Measurements from ENCODE around the gene ARID1B.

Gene ARID1B

DNA sequence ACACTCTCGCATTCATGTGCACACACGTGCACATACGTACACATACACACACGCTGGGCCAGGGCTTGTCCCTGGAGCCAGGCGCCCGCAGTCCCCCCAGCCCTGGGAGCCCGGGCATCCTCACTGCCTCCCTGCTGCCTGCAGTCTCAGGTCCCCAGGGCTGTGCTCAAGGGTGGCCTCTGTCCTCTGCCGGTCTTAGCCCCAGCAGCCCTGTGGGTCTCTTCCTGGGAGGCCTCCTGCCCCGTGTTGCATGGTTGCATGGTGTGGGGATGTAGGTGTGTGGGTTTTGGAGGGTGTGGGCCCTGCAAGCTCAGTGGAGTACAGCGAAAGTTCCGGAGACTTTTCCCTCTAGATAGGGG, 444.6 kb downstream of the ARID1B start:
- DNase-seq: no peak

GRCh38 chr6:157222201-157222981, 445.2 kb downstream of the ARID1B start:
- no peak for DNase-seq

DNA sequence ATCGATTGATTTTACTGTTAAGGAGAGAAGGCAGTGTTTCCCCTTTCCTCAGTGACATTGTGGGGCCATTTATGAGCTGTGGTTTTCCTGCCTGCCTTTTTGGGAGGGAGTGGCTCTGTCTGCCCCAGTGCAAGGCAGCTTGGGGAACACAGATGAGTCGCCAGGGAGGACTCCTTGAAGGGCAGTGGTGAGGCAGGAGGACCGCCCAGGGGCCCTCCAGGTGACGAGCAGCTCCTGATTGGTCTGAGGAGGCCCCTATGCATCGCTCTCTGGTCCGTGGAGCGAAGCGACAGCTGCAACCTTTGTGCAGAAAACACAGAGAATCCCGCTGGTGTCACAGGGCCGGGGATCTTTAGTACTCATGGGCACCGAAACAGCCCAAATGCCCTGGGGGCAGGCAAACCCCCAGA, 445.8 kb downstream of the ARID1B start:
- no peak for DNase-seq

DNA sequence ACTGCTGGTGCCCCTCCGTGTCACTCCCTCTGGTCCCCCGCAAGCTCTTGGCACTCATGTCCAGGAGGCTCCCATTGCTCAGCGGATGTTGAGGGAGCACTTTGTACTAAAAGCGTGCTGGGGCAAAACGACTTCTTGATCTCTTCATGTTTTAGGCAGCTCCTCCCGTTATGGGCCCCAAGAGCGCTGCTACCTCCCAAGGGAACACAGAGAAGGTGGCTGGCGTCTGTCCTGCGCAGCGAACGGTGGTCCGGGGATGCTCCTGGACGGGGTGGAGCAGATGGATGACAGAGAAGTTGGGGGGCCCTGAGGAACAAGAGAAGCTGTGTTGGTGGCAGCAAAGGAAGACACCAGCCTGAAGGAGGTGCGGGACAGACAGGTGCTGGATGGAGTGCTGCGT, 446.3 kb downstream of the ARID1B start:
- DNase-seq: no peak

- DNase-seq: no peak
These were observed 447.2 kb downstream of the ARID1B start for GRCh38 chr6:157224178-157224950.

DNA sequence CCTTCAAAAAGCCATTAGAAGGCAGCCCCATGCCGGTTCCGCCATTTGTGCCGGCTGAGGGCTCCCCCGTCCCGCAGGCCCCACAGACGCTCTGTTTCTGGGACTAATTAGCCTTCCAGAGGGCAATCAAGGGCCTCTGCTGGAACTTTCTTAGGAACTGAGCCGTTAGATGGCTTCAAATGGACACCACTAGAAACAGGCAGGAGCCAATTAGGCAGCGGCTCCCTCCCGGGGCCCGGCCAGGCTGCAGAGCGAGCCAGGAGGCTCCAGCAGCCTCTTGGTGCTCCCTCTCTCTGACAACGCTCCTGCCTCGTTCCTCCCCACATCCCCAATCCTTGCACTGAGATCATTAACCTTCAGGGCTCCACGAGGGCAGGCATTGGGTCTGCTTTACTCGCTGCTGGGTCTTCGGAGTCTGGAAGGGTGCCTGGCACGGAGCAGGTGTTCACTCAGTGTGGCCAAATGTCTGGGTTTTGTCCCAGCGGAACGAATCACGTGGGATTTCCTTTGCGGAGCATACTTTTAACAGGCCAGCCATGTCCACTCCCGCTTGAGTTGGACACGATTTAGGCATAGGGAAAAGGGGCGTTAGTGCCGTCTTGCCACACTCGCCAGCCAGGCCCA, 447.9 kb downstream of the ARID1B start:
- no peak for DNase-seq

GRCh38 chr6:157225575-157225995, 448.4 kb downstream of the ARID1B start:
- DNase-seq: no peak

DNA sequence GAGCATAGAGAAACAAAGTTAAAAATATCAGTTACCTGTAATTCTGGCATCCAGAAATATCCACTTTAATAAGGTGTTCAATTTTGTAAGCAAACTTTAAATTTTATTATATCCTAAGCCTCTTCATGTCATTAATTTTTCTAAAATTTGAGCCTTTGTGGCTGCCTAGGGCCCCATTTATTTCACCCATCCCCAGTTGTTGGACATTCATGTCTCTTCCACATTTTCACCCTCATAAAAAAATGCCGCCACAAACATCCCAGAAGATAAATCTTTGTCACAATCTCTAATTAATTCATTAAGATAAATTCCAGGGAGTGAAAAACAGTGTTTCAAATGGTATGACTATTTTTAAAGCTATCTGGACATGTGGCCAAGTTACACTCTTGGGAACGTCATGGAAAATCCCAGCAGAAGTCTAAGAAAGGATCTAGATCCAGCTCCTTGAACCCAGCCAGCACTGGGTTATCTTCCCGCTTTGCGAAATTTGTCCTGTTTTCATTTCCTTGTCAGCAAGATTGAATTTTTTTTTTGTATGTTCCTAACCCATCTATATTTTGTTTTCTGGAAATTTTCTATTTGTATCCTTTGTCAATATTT, 448.9 kb downstream of the ARID1B start:
- DNase-seq: no peak

- DNase-seq: no peak
These were observed 449.6 kb downstream of the ARID1B start for GRCh38 chr6:157226761-157227160.

DNA sequence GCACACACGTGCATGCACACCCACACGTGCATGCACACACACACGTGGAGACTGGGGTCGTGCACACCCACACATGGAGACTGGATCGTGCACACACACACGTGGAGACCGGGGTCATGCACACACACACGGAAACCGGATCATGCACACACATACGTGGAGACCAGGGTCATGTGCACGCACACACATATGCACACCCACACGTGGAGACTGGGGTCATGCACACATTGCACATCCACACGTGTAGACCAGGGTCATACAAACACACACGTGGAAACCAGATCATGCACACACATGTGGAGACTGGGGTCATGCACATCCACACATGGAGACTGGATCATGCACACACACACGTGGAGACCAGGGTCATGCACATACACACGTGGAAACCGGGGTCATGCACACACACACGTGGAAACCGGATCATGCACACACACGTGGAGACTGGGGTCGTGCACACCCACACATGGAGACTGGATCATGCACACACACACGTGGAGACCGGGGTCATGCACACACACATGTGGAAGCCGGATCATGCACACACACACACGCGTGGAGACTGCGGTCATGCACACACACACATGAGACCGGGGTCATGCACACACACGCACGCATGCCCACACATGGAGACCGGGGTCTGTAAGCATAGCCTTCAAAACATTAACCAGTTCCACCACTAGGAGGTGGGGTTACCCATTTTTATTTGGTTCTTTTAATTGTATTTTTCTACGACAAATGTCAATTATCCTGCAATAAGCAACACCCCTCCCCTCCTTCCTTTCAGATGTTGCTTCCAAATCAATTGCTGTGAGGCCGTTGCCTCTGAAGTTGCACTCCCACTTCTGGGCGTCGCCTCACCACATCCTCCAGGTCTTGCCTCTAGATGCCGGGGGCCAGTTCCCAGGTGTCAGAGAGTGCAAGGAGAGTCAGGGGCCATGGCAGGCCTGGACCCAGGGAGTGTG, 450.3 kb downstream of the ARID1B start:
- no peak for DNase-seq

DNA sequence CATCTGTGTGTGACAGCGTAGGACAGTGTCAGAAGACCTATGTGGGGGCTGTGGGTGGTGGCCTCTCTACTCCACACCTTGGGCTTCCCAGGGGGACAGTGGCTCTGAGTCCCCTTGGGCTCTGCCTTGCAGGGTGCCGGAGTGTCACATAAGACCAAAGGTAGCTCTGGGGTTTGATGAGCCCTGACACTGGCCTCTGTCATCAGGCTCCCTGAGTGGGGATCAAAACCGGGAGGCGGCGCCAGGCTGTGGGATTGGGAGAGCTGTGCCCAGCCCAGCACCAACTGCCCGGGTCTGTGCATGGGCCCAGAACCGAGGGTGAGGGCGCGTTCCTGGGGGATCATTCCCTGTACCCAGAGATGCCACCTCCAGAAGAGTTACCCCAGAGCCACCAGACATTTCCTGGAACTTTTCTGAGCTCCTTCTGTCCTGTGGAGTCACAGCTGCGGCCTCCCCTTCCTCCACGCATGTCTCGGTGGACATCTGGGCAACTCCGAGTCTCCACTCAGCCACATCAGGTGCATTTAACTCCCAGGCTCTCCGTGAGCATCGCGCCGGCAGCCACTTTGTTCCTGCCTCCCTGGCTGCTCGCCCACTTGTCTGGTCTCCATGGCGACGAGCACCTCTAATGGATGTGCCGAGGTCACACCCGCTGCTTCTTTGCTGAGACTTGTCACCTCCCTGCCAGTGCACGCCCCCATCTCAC, 451.4 kb downstream of the ARID1B start:
- no peak for DNase-seq

DNA sequence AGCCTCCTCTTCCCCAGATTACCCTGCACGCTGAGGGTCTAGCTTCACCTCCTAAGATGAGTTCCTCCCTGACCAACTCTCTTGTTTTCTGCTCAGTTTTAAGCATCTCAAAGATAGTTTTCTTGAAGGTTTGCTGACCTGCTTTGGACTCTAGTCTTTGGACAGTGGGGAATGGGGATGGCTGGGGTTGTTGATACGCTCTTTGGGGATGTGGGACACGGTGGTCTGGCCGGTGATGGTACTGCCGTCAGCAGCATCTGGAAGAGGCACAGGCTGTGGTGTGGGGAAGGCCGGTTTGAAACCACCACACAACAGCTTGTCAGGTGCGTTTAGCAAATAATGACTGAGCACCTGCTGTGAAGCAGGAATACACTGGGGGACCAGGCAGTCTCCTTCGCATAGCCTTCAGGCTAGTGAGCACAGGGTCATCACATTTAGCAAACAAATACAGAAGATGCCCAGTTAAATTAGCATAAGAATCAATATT, 452.0 kb downstream of the ARID1B start:
- no peak for DNase-seq

- no peak for DNase-seq
These were observed 452.5 kb downstream of the ARID1B start for GRCh38 chr6:157229713-157230112.

GRCh38 chr6:157230910-157231309, 453.7 kb downstream of the ARID1B start:
- no peak for DNase-seq

DNA sequence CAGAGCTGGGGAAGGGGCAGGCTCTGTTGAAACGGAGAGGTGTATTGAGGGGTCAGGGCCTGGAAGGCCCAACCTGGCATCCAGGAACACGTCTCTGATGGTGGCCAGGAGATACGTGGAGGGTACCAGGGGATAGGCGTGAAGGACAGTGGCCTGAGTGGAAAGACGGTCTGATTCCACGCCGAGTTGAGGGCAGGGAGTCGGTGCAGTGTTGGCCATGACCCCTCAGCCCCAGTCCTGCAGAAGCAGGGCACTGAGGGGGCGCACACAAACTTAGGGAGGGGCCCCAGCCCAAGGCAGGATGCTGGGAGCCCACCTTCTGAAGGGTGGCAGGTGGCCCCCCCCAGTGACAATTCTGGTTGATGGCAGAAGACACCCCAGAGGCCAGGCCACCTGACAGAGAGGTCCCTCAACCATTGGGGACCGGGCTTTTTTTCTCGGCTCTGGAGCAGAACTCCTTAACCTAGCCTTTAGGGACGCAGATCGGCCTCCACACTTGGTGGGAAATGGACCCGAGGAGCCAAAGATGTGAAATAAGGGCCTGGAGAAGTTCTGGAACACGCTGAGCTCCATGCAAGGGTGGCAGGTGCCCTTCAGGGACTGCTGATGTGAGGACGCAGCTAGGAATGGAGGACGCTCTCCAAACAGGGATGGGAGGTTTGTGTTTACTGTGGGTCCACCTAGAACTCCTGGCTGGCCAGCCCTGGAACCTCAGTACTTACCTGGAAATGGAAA, 455.1 kb downstream of the ARID1B start:
- no peak for DNase-seq

GRCh38 chr6:157233156-157233555, 456.0 kb downstream of the ARID1B start:
- no peak for DNase-seq

GRCh38 chr6:157233686-157234085, 456.5 kb downstream of the ARID1B start:
- no peak for DNase-seq

- peak; percentile 64 for DNase-seq
These were observed 458.4 kb downstream of the ARID1B start for GRCh38 chr6:157235600-157236039.

DNA sequence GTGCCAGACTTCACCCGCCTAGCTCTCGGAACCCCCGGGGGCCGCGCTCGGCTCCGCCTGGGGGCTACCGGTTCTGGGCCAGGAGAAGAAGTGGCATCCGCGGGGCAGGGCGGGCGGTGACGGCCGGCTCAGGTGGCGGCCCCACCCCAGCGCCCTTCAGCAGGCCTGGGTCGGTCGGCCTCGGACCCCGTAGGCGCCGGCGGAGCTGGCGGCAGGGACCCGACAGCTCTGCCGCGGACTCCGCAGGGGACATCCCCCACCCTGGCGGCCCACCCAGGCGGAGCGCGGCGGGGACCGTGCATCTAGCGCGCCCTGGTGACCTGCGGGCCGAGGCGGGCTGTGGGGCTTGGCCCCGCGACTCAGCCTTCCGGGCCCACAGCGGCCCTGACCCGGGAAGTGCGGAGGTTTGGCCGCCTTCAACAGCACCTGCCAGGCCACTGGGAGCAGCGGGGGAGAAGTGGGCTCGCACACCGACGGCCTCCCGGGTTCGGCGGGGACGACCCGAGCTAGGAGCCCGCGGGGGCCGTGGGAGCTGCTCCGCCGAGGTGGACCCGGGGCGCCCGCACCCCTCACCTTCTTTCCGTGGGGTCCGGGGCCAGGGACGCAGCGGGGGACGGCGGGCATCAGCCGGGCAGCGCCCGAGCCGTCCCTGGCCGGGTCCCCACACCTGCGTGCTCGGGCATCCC, 459.0 kb downstream of the ARID1B start:
- peak; percentile 18 for DNase-seq

- no peak for DNase-seq
These were observed 461.2 kb downstream of the ARID1B start for GRCh38 chr6:157238346-157238745.
